GM18508 (cell line): Measurements from ENCODE around the gene CISTR.
"Not testable (repeated sequence)": the region's sequence is repeated elsewhere in the genome, so short reads cannot be mapped to it uniquely, and the experiment has no call there.

Experiments used
- ATAC-seq: cut with Tn5 transposase; IDR thresholded peaks from one replicate; pipeline ENCODE4 v1.9.1; 2021; ENCODE audit warnings: moderate number of reproducible peaks; ENCODE audit not compliant: insufficient read depth, unreplicated experiment

Gene CISTR

GRCh38 chr12:53726341-53726740 lies 25.4 kb downstream of the CISTR start:
- ATAC-seq: no peak

GRCh38 chr12:53725824-53726223 lies 26.0 kb downstream of the CISTR start:
- no peak for ATAC-seq

GRCh38 chr12:53722450-53723041 lies 29.2 kb downstream of the CISTR start:
- no peak for ATAC-seq

GRCh38 chr12:53720946-53721345 lies 30.8 kb downstream of the CISTR start:
- ATAC-seq: no peak

- ATAC-seq: no peak
Measured at GRCh38 chr12:53719649-53720048, 32.1 kb downstream of the CISTR start.

- not testable (repeated sequence) for ATAC-seq
Measured at GRCh38 chr12:53718567-53718966, 33.2 kb downstream of the CISTR start.

- ATAC-seq: no peak
Measured at GRCh38 chr12:53717319-53717718, 34.5 kb downstream of the CISTR start.

GRCh38 chr12:53714004-53714403 lies 37.8 kb downstream of the CISTR start:
- ATAC-seq: no peak

GRCh38 chr12:53713516-53713915 lies 38.3 kb downstream of the CISTR start:
- ATAC-seq: no peak

GRCh38 chr12:53712059-53712643 lies 39.6 kb downstream of the CISTR start:
- no peak for ATAC-seq

GRCh38 chr12:53710091-53710490 lies 41.7 kb downstream of the CISTR start:
- ATAC-seq: no peak

- ATAC-seq: no peak
Measured at GRCh38 chr12:53709671-53710070, 42.1 kb downstream of the CISTR start.

GRCh38 chr12:53706080-53706479 lies 45.7 kb downstream of the CISTR start:
- no peak for ATAC-seq

- ATAC-seq: no peak
Measured at GRCh38 chr12:53703756-53704155, 48.0 kb downstream of the CISTR start.

GRCh38 chr12:53701518-53702264 lies 50.1 kb downstream of the CISTR start:
- no peak for ATAC-seq

GRCh38 chr12:53700567-53700966 lies 51.2 kb downstream of the CISTR start:
- no peak for ATAC-seq

- no peak for ATAC-seq
Measured at GRCh38 chr12:53699678-53700025, 52.1 kb downstream of the CISTR start.

- ATAC-seq: no peak
Measured at GRCh38 chr12:53698948-53699677, 52.7 kb downstream of the CISTR start.

GRCh38 chr12:53696655-53697331 lies 55.0 kb downstream of the CISTR start:
- no peak for ATAC-seq
